ENCODE results near the gene PSMB4.
"Not testable (repeated sequence)": the region's sequence is repeated elsewhere in the genome, so short reads cannot be mapped to it uniquely, and the experiment has no call there.

Gene PSMB4

DNA sequence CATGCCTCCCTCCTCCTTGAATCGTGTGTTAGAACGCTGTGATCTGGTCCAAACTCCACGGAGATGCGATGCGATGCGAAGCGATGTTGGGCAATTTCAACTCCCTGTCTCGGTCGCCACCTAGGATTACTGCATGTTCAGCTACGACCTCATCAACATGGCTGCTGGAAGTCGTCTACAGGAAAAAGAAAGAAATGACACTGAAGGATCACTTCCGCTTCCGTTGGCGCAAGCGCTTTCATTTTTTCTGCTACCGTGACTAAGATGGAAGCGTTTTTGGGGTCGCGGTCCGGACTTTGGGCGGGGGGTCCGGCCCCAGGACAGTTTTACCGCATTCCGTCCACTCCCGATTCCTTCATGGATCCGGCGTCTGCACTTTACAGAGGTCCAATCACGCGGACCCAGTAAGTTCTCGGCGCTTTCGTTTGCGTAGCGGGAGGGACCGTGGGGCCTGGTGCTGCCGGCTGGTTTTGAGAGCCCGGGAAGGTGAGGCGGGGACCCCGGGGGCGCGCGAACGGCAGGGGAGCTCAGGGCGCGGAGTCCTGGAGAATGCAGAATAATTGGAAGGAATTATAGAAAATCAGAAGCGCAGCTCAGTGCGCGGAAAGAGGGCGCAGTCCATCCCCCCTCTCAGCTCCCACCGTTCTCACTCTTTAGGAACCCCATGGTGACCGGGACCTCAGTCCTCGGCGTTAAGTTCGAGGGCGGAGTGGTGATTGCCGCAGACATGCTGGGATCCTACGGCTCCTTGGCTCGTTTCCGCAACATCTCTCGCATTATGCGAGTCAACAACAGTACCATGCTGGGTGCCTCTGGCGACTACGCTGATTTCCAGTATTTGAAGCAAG lies at the start of gene PSMB4:
Gene PSMB4, plus strand, starts transcription at position 250 of the 848 bp plus-strand sequence. Its CDS starts 15 bp downstream, at position 265.
- DNase-seq: peak; percentile 69

DNA sequence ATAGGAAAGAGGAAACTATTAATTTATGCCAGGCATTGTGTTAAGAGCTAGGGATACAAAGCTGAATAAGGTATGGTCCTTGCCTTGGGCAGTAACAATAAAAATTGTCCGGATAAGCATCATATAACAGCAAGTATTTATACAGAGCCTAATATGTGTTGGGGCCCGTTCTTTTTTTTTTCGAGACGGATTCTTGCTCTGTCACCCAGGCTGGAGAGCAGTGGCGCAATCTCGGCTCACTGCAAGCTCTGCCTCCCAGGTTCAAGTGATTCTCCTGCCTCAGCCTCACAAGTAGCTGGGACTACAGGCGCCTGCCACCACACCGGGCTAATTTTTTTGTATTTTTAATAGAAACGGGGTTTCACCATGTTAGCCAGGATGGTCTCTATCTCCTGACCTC lies 49.0 kb upstream of the PSMB4 start:
- not testable (repeated sequence) for DNase-seq

DNA sequence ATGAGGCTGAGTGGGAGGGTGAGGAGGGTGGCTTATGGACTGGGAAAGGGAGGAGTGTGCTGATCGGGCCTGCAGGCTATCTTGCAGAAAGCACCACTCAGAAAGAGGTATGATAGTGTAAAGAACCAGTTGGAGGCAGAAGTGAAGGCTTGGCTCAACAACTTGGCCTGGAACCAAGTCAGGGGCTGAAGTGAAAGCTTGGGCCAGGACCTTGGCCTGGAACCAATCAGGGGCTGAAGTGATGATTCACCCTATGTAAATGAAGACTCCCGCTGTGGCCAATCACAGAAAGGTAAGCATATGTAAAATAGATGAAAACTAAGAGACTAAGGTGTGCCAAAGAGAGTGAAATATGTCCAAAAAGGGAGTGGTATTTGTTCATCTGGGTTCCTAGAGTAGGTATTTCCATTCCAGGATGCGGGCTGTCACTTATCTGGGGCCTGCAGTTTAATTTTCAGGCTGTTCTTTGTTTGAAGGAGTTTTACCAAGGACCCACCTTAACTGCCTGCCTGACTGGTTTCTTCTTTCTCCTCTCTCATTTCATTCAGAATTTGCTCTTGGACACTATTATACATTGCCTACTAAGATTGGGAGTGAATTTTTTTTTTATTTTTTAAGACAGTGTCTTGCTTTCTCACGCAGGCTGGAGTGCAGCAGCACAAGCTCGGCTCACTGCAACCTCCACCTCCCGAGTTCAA lies 47.2 kb upstream of the PSMB4 start:
- no peak for DNase-seq

DNA sequence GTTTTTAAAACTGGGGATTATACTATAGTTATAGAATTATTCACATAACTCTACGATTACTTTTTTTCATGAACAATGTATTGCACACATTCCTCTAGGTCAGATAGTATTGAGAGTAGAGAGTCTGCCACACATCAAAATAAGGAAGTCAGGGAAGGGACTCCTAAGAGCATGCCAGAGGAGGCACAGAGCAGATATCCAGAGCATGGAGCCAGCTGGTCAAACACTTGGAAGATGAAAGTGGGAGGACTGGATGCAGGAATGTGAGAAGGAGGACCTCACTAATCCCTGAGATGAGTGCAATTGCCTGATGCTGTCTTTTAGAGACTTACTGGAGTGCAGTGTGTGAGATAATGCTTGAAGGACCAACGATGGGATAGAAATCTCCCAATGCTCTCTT lies 42.7 kb upstream of the PSMB4 start:
- no peak for DNase-seq

DNA sequence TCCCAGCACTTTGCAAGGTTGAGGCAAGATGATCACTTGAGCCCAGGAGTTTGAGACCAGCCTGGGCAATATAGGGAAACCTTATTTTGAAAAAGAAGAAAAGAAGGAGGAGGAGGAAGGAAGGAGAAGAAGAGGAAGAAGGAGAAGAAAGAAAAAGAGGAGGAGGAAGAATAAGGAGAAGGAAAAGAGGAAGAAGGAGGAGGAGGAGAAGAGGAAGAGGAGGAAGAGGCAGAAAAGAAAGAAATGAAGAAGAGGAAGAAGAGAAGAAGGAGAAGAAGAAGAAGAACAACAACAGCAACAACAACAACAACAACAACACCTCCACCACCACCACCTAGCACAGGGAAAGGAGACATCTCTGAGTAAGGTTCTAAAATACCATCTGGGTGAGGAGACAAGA lies 37.5 kb upstream of the PSMB4 start:
- no peak for DNase-seq

DNA sequence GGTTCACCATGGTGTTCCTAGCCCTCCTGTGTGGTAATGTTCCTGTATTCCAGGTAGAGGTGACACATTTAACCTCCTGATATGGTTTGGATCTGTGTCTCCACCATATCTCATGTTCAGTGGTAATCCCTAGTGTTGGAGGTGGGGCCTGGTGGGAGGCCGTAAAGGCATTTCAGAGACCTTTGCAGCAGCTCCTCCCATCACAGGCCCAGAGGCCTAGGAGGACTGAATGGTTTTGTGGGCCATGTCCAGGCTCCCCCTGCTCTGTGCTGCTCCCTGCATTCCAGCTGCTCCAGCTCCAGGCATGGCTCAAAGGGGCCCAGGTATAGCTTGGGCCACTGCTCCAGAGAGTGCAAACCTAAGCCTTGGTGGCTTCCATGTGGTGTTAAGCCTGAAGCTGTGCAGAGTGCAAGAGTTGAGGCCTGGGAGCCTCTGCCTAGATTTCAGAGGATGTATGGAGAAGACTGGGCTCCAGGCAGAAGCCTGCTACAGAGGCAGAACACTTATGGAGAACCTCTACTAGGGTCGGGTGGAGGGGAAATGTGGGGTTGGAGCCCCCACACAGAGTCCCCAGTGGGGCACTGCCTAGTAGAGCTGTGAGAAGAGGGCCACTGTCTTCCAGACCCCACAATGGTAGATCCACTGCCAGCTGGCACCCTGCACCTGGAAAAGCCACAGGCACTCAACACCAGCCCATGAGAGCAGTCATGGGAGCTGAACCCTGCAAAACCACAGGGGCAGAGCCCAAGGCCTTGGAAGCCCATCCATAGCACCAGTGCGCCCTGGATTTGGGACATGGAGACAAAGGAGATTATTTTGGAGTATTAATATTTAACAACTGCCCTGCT lies 36.8 kb upstream of the PSMB4 start:
- DNase-seq: no peak

DNA sequence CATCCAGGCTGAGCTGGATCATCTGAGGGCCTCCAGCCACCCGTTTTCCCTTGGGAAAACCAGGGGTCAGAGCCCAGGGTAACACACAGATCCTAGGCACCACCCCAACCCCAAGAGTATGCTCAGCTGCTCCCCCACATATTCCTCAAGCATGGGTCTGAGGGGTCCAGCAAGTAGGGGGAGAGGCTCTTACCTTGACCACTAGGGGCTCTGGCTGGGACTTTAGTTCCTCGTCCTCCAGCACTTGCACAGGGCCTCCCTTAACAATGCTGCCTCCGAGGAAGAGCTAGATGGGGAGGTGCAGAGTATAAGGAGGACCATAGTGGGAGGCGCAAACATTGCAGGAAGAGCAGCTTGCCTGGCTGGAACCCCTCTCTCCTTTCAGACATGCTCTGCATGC lies 34.4 kb upstream of the PSMB4 start:
- DNase-seq: no peak

DNA sequence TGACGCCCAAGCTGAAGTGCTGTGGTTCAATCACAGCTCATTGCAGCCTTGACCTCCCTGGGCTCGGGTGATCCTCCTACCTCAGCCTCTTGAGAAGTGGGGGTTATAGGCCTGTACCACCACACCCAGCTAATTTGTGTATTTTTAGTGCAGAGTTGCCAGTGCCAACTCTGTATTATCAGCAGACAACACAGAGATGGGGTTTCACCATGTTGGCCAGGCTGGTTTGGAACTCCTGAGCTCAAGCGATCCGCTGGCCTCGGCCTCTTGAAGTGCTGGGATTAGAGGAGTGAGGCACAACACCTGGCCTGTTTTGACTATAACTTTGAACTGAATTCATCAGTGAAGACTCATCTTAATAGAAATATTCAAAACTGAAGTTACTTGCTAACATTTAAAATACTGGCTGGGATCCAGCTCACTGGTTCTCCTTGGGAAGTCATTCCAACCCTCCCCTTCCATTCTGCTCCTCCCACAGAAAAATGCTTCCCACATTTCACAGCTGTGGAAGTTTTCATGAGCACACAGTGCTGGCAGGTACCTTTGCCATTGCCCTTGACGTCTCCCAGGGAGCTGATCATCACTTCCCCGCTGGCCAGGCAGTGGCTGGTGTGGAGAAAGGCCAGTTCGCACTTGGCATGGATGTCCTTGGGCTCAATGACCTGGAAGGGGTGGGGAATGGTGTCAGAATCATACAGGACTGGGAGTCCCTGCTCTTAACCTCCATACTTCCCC lies 31.5 kb upstream of the PSMB4 start:
- DNase-seq: no peak

DNA sequence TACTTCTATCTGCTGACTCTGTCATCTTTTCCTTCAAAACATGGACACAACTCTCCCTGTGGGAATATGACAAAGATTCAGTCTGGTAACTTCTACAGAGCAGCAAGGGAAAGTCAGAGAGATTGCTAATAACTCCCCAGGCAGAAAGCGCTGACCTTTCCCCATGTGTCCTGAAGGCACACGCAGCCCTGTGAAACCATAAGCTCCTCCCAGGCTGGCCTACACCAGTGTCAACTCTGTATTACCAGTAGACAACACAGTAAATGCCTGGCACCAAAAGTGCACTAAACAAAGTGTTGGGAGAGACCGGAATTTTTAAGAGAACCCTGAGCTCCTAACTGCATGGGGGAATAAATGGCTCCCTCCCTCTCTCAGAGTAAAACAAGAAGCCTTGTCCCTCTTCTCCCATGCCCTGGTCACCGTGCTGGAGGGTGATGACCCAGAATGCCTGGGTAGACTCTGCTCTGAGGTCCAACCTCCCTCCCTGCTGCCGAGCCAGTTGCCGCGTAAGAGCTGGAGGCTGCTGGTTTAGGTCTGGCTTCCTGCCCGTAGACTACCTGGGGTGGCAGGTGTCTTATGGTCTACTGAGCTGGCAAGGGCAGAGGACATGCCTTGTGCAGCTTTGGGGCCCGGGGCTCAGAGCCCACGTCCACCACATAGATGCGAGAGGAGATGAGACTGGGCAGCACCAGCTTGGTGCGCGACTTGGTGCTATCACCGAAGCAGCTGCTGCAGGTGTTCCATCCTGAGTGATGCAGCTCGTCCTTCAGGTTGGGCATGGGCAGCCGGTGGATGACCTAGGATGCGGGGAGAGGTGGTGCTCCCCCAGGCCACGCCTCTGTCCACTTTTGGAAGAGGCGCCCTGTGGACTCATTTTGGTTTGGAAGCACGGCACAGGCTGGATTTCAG lies 30.7 kb upstream of the PSMB4 start:
- no peak for DNase-seq

DNA sequence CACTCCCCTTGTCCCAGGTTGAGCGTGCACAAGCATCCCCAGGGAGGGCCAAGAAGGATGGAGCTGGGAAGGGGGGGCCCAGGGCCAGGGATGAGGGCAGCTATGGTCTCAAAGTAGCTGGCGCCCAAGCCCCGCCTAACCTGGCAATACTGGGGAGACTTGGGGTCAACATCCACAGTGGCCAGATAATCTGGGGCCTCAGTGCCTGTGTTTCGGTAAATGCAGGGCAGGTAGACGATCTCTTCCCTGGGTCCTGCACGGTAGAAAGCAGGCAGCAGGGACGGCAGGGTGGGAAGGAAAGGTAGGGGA lies 30.1 kb upstream of the PSMB4 start:
- no peak for DNase-seq

DNA sequence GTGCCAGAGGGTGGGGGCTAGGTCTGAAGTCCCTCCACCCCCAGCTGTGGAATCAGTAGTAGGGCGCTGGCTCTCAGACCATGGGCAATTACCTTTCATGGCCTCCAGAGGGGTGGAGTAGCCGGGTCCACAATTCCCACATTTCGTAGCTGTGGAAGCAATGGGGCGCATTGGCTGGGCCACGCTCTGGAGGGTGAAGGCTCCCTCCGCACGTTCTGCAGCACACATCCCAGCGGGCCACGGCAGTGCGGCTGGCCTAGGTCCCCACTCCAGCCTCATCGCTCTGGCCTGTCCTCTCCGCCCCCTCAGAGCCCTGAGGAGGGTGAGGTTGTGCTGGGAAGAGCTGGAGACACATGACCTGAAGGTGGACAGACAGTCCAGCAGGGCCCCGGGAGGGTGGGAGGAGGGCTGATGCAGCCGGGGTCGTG lies 29.7 kb upstream of the PSMB4 start:
- no peak for DNase-seq

DNA sequence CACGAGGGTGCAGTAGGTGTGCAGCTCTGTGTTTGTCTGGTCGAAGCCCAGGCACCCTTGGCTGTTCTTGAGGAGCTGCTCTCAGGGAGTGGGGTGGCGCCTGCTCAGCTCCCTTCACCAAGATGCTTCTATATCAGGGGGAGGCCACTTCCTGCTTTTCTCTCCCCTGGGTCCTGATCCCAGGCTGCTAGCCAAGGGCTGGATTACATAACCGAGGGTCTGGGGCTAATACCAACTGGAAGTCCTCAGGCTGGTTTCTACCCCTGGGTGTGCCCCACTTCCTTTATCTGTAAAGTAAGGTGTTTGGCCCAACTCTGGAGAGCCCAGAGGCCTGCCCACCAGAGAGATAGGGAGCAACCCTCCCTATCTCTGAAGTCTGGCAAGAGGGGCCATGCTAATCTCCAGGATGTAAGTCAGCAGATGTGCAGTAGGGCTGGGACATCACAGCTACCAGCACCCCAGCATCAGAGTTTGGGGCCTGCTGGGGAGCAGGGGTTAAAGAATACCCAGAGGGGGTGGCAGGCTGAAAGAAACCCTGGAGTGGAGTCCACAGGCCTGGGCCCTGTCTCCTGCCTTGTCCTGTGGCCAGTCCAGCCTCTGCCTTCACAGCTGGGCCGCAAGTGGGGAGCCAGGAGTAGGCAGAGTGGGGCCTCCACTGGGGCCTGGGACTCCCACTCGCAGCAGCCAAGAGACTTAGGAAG lies 29.0 kb upstream of the PSMB4 start:
- DNase-seq: no peak

DNA sequence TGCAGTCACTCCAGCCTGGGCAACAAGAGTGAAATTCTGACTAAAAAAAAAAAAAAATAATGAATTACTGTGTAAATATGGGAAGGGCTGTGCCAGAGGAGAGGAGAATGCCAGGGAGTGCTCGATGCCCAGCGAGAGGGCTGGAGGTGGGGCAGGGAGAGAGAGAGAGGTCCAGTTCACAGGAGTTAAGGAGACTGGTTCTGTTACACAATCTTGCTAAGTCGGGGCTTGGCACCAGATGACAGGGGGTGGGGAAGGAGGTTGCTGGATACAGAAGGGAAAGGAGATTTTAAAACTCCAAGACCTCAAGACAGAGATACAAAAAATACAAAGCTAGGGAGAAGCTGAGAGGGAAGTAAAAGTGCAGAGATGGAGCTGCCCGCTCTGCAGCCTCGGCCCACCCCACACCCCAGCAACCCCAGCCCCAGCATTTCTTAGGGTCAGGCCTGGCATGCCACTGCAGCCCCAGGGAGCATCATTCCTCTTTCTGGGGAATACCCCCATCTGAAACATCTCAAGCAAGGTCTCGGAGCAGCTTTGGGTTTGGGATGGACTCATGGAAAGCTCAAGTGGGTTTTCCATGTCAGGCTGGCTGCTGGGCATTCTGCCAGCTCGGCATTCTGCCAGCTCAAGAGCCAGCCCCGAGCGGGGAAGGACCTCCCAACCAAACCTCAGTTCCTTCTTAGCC lies 27.9 kb upstream of the PSMB4 start:
- DNase-seq: no peak

DNA sequence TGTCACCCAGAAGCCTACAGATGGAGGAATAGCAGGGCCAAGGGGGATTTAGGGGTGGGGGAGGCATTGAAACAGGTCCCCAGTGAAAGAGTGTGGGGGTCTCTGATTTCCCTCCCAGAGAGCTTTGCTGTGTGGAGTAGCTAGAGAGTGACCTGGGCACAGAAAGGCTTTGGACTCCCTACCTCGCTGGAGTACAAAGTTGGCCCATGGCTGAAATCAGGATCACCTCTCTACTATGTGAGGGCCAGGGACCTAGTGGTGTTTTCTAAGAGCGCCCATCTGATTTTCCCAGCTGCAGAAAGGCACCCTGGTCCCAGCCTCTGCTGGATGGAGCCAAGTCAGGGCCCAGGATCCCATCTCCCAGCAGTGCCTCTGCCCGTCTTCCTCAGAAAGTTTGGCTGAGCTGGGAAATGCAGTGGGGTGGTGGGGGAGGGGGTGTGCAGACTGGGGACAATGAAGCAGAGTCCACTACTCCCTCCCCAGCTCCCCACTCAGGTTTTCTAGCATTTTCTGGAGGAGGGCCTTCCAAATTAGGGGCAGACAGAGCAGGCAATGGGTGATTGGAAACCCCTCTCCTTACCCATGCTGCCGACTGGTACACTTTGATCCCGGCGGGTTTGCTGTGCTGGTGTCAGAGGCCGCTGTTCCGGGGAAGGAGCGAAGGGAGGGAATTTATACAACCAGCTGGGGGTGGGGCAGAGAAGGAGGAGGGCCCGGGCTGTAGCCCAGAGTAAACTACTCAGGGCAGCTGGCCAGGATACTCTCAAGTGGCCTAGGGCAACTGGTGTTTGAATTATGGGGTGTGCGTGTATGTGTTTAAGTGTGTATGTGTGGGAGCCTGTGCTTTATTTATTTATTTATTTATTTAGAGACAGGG lies 27.1 kb upstream of the PSMB4 start, which contains the start of gene SELENBP1:
Gene SELENBP1, minus strand, starts transcription at position 648 of the 877 bp plus-strand sequence. Its CDS starts 64 bp downstream, at position 584.
- DNase-seq: no peak

DNA sequence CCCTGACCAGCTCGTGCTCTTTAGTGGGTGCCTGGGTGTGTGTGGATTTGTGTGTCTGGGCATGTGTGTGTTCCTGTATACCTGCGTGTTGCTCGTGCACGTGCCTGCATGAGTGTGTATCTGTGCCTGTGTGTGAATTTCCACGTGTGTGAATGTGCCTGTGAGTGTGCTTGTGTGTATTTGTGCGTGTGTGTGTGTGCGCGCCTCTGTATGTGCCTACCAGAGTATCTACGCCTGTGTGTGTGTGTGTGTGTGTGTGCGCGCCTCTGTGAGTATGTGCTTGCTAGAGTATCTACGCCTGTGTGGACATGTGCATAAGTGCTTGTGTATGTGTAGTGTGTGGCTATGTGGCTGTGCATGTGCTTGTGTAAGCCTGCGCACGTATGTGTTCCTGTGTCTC lies 26.2 kb upstream of the PSMB4 start:
- no peak for DNase-seq

DNA sequence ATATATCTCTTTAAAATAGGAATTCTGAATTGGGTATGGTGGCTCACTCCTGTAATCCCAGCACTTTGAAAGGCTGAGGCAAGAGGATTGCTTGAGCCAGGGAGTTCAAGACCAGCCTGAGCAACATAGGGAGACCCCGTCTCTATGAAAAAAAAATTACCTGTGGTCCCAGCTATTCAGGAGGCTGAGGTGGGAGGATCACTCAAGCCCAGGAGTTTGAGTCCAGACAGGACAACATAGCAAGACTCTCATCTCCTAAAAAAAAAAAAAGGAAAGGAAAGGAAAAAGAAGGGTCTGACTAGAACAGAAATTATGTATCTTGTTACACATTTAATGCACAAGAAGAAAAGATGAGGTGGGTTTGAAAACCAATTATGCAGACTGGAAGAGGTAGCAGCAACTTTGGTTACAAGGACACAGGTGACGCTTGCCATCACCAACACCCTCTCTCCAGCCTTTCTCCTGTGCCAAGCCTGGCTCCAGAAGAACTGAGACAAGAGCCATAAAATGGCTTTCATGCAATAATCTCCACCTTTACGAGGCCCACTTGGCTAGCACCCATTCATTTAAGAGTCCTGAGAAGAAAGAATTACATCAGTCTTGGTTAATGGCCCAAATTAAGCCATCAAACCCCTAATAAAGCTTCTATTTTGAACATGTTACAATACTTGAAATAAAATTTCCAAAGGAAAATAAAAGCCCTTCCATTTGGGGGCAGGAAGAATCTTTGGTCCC lies 22.1 kb upstream of the PSMB4 start:
- no peak for DNase-seq

DNA sequence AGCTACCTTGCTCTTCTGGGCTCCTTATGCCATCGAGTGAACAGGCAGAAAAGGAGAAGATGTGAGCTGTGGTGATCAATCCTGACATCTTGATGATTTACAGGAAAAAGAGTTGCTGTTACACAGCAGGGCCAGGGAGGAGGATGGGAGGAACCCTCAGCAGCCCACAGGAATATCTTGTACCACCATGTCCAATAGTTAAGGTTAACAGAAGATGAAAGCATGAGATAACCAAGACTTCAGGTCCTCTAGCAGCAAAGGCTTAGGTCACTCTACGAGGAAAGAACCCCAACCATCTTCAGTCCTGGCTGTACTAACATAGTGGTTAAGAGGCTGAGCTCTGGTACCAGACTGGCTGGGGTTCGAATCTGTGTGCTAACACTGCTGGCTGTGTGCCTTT lies 14.8 kb upstream of the PSMB4 start:
- no peak for DNase-seq

DNA sequence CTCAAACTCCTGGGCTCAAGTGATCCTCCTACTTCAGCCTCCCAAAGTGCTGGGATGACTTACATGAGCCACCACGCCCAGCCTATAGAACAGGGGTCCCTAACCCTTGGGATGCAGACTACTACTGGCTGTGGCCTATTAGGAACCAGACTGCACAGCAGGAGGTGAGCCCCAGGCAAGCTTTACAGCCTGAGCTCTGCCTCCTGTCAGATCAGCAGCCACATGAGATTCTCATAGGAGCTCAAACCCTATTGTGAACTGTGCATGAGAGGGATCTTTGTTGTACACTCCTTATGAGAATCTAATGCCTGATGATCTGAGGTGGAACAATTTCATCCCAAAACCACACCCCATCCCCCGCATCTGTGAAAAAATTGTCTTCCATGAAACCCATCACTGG lies 13.4 kb upstream of the PSMB4 start:
- DNase-seq: no peak

All from NK-92 treated with Interleukin-12 subunit alpha and Interleukin-12 subunit beta, amount 100 ng/mL, for 24 hours (cell line).